ENCODE measurements around the gene RPS6KA5. TPM values are rescaled to one million over a fixed set of nuclear protein-coding genes. Genes with fewer than 3 reads are reported as not detected.
A peak's percentile ranks its signal among the peaks of the same experiment; 100 is the strongest.

Gene RPS6KA5
- total and polyA plus RNA-seq, 9 of the 15 experiments (the other 6 are each of a cell fraction or from before 2014, with no cell fraction given): 0.88 to 7.7 (median 4.7) TPM

DNA sequence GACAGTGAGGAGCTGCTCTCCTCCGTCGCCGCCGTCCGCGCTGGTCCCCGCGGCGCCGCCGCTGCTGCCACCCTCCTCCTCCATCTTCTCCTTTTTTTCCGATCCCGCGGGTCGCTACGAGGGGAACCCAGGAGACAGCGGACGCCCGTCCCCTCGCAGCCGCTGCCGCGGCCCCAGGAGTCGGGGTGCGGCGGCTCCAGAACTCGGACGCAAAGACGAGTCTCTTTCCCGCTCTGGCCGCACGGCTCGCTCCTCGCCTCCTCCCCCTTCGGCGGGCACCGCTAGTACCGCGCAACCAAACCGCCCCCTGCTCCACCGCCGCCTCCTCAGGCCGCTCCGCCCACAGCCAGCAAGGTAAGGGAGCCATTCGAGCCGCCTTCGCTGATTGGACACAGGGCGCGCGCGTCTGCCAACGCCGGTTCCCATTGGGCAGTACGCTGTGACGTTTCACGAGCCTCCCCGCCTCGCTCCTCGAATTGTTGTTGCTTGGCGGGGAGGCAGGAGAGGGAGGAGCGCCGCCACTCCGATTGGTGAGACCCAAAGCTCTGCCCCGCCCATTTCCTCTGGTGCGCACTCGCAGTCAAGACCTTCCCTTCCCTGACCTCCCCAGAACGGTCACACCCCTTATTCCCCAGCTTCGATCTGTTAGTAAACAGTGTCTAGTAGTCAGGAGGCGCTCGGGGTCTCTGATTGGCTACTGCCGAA, at the start of gene RPS6KA5 (continued):
- no peak for TF ChIP-seq KLF6 (CRISPR knock-in tag; IDR thresholded peaks at IDR 0.05; ENCODE audit: borderline replicate concordance)
- TF ChIP-seq MBD2 (IDR thresholded peaks at IDR 0.05; ENCODE audit: borderline replicate concordance, low read depth): peak; percentile 90
- TF ChIP-seq NBN (IDR thresholded peaks at IDR 0.05; ENCODE audit: low read depth): no peak
- no peak for TF ChIP-seq MCM2 (IDR thresholded peaks at IDR 0.05; ENCODE audit: low read depth)
- TF ChIP-seq E2F3 (CRISPR knock-in tag; IDR thresholded peaks at IDR 0.05): peak; percentile 76; the same call in 1 of the 2 replicates
- TF ChIP-seq, protein P1, sequence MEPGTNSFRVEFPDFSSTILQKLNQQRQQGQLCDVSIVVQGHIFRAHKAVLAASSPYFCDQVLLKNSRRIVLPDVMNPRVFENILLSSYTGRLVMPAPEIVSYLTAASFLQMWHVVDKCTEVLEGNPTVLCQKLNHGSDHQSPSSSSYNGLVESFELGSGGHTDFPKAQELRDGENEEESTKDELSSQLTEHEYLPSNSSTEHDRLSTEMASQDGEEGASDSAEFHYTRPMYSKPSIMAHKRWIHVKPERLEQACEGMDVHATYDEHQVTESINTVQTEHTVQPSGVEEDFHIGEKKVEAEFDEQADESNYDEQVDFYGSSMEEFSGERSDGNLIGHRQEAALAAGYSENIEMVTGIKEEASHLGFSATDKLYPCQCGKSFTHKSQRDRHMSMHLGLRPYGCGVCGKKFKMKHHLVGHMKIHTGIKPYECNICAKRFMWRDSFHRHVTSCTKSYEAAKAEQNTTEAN (CRISPR knock-in tag; IDR thresholded peaks at IDR 0.05): no peak
- no peak for TF ChIP-seq SAP30 (IDR thresholded peaks at IDR 0.05; ENCODE audit: borderline replicate concordance, insufficient read depth, low read depth, low read length, poor library complexity, severe bottlenecking)
- TF ChIP-seq, protein P2, sequence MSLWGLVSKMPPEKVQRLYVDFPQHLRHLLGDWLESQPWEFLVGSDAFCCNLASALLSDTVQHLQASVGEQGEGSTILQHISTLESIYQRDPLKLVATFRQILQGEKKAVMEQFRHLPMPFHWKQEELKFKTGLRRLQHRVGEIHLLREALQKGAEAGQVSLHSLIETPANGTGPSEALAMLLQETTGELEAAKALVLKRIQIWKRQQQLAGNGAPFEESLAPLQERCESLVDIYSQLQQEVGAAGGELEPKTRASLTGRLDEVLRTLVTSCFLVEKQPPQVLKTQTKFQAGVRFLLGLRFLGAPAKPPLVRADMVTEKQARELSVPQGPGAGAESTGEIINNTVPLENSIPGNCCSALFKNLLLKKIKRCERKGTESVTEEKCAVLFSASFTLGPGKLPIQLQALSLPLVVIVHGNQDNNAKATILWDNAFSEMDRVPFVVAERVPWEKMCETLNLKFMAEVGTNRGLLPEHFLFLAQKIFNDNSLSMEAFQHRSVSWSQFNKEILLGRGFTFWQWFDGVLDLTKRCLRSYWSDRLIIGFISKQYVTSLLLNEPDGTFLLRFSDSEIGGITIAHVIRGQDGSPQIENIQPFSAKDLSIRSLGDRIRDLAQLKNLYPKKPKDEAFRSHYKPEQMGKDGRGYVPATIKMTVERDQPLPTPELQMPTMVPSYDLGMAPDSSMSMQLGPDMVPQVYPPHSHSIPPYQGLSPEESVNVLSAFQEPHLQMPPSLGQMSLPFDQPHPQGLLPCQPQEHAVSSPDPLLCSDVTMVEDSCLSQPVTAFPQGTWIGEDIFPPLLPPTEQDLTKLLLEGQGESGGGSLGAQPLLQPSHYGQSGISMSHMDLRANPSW (CRISPR knock-in tag; IDR thresholded peaks at IDR 0.05): no peak
- TF ChIP-seq NFRKB (IDR thresholded peaks at IDR 0.05; ENCODE audit: low read depth): peak; percentile 45; the same call in 1 of the 2 replicates
- TF ChIP-seq ASH1L (IDR thresholded peaks at IDR 0.05; ENCODE audit: borderline replicate concordance, low read depth, partially characterized antibody): peak; percentile 89
- TF ChIP-seq, protein P3, sequence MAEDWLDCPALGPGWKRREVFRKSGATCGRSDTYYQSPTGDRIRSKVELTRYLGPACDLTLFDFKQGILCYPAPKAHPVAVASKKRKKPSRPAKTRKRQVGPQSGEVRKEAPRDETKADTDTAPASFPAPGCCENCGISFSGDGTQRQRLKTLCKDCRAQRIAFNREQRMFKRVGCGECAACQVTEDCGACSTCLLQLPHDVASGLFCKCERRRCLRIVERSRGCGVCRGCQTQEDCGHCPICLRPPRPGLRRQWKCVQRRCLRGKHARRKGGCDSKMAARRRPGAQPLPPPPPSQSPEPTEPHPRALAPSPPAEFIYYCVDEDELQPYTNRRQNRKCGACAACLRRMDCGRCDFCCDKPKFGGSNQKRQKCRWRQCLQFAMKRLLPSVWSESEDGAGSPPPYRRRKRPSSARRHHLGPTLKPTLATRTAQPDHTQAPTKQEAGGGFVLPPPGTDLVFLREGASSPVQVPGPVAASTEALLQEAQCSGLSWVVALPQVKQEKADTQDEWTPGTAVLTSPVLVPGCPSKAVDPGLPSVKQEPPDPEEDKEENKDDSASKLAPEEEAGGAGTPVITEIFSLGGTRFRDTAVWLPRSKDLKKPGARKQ (CRISPR knock-in tag; IDR thresholded peaks at IDR 0.05): no peak
- peak; percentile 92 for TF ChIP-seq POLR2G (IDR thresholded peaks at IDR 0.05; ENCODE audit: low read depth, low read length)
- TF ChIP-seq, protein P4, sequence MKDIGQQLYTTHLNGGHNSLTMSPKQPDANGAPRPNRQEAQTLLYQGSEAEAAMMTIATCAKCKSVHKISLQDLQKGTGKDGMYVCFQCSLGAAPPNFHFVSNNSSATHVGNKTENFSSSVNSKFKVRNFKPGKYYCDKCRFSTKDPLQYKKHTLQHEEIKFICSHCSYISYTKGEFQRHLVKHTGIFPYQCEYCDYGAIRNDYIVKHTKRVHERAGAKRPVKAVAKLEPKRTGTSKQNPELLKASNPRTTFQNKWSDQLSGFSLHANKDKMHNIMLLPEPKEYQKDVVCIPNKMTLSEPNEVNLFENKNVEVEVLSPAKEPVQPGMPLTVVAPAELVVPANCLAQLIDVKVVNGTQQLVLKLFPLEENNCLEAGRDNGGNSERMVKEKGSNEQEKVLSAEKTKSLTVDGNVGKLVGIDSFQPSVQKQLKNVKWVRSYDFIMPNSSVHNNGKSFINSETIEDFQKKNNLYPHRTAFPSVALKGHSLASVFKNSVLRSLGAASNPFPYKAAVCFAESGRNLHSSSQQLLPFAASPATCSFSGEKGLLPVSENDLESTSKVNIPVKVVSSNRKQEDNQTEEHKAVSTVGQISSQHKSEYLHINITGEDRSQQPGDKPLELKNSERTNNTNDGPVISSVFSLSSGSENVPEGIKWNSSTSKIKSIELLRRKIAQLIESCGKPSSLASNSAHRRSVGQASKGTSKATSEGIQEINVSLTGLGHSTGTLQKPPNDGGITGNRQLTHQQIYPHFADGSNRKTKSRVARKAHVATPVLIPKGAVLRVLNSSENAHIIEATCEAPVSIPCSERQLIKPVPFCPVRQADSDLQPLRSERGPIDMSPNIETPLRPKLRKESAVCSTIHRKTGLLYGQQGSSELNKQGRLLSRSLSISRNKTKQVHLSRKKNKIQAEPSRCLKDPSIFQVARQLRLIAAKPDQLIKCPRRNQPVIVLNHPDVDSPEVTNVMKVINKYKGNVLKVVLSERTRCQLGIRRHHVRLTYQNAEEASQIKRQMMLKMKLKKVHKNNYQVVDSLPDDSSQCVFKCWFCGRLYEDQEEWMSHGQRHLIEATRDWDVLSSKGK (CRISPR knock-in tag; IDR thresholded peaks at IDR 0.05): no peak
- TF ChIP-seq, protein P5, sequence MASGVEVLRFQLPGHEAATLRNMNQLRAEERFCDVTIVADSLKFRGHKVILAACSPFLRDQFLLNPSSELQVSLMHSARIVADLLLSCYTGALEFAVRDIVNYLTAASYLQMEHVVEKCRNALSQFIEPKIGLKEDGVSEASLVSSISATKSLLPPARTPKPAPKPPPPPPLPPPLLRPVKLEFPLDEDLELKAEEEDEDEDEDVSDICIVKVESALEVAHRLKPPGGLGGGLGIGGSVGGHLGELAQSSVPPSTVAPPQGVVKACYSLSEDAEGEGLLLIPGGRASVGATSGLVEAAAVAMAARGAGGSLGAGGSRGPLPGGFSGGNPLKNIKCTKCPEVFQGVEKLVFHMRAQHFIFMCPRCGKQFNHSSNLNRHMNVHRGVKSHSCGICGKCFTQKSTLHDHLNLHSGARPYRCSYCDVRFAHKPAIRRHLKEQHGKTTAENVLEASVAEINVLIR (CRISPR knock-in tag; IDR thresholded peaks at IDR 0.05): peak; percentile 88
- TF ChIP-seq RHOXF2B (CRISPR knock-in tag; conservative IDR thresholded peaks at IDR 0.05): 0 out of 2 replicates have a peak, but pooled peaks have one; percentile 56
- no peak for TF ChIP-seq ZNF23 (CRISPR knock-in tag; IDR thresholded peaks at IDR 0.05)
